Brain pericyte (primary cell): Measurements from ENCODE around the gene ATP5F1B.
"Not testable (repeated sequence)": the region's sequence is repeated elsewhere in the genome, so short reads cannot be mapped to it uniquely, and the experiment has no call there.

Experiments
- DNase-seq: peaks from one replicate; pipeline ENCODE4 v3.0.0-alpha.2; 2012; ENCODE audit warnings: low read depth, low spot score

Gene ATP5F1B

DNA sequence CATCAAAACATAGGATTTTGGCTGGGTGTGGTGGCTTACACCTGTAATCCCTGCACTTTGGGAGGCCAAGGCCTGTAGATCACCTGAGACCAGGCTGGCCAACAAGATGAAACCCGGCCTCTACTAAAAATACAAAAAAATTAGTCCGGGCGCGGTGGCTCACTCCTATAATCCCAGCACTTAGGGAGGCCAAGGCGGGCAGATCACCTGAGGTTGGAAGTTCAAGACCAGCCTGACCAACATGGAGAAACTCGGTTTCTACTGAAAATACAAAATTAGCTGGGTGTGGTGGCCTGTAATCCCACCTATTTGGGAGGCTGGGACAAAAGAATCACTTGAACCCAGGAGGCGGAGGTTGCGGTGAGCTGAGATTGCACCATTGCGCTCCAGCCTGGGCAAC is 2.2 kb upstream of the ATP5F1B start:
- DNase-seq: not testable (repeated sequence)

DNA sequence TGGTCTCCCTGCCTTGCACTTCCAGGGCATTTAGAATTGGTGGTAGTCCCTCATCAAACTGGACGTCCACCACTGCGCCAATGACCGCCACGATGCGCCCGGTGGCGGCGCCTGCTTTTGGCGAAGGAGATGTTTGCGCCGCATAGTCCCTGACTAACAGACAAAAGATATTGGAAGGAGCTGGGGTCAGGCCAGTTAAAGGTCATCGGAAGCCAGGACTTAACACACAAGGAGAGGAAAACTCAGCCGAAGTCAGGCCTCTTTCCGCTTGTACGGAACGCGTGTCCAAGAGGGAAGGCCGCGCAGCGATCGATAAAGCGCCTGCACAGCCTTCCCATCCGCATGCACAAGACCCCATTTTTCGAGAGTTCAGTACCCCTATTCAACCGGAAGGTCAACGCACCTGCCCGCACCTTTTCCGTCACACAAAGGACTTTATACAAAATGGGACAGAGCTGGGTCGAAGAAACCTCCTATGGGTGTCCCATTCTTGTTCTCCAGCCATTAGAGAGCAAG is 525 bp downstream of the ATP5F1B start:
- no peak for DNase-seq

DNA sequence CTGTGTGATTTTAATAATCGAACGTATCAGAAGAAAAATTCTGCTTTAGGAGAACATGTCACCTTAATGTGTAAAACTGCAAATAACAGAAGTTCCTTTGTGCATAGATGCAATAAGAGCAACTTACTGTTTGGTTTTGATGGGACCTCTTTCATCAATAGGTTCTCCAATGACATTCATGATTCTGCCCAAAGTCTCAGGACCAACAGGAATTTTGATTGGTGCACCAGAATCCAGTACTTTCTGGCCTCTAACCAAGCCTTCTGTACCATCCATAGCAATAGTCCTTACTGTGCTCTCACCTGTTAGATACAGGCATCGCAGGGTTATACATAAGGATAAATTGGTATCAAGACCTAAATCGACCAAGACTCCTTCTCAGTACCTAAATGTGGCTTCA is 1.1 kb downstream of the ATP5F1B start:
- DNase-seq: no peak

DNA sequence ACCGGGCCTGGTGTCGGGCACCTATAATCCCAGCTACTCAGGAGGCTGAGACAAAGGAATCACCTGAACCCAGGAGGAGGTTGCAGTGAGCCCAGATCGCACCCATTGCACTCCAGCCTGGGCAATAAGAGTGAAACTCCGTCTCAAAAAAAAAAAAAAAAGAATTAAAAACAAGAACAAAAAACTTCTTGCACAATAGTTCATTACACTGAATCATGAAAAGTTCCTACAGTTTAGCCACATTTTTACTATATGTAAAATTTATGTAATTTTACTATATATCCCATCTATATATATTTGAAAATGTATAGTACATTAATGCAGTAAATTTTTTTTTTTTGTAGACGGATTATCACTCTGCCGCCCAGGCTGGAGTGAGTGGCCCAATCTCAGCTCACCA is 4.6 kb downstream of the ATP5F1B start:
- no peak for DNase-seq

DNA sequence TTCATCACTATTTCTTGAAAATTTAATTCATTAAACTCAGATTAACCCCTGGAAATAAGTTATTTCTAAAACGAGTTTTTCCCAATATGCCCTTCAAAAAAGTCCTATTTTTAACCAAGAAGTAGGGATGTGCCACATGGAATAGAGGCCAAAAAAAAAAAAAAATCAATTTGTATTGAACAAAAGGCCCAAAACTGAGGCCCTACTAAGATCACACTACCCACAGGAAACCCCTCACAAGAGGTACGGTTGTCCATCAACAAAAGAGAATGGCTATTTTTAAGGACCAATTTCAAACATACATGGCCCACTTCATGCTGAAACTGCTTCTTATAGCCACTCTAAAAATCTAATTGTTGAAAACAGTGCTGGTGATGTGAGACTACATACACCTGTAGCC is 8.2 kb downstream of the ATP5F1B start:
- no peak for DNase-seq

DNA sequence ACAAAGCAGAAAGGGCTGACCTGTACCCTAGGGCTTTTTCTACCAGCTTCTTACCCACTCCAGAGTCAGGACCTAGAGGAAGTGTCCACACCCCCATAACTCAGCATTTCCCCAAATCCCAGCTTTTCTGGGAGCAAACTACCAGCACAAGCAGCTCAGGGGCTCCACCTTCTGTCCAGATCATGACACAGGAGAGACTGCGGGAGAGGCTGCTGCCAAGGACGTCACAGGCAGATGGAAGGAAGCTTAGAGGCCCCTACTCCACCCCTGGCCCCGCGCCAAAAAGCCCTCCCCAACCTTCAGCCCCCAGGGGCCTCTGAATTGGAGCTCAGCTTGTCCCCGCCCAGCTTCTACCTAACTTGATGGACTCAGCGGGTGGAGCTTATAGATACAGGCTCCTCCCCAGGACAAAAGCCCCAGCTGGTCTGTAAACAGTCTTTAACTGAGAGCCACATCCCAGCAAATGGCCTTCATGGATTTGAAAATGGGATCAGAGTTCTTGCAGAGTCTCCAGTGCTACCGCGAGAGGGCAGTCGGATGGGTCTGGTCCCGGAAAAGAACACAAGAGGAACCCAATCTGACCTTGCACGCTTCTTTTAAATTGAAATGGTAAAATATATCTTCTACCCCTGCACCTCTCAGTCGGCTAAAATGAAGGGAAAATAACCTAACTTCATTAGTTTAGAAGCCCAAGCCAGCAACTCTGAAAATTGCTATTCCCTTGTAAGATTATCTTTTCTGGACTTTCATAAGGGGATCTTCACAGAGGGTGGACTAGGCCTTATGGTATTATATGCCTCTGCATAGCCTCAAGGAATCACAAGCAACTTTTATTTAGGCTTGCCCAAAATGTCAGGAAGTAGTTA is 8.9 kb downstream of the ATP5F1B start:
- DNase-seq: peak; percentile 98

DNA sequence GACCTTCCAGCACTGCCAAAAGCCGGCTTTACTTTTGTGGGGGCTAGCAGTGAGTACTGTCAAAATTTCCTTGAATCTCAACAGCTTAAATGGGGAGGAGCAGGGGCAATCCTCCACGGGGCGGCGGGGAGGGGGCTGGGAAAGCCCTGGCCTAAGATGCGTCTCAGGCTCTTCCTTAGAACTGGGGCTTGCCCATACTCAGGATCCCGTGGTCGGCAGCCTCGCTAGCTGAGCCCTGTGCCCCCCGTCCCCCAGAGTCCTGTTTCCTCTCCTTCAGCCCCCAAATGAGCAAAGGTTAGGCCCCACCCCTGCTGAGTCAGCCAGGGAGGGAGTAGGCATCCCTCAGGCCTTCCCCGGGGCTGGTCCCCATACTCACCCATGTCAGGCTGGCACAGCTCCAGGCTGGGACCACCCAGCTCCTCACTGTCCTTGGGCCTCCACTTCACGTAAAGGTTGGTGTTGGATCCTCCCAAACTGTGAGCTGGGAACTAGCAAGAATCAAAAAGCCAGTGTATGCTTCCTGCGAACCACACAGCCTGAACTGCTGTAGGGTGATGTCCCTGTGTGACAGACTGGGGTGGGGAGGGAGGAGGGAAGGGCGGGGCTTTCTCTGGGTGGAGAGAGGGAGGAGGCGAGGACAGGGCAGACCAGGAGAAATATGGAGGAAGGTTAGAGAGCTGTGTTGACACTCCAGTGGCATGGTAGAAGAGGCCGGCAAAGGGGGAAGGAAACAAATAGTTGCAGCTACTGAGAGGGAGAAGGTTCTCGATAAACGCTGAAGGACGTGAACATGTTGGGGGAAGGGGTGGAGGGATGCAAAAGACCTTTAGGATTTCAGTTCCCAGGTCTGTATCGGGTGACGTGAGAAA is 9.7 kb downstream of the ATP5F1B start:
- no peak for DNase-seq

DNA sequence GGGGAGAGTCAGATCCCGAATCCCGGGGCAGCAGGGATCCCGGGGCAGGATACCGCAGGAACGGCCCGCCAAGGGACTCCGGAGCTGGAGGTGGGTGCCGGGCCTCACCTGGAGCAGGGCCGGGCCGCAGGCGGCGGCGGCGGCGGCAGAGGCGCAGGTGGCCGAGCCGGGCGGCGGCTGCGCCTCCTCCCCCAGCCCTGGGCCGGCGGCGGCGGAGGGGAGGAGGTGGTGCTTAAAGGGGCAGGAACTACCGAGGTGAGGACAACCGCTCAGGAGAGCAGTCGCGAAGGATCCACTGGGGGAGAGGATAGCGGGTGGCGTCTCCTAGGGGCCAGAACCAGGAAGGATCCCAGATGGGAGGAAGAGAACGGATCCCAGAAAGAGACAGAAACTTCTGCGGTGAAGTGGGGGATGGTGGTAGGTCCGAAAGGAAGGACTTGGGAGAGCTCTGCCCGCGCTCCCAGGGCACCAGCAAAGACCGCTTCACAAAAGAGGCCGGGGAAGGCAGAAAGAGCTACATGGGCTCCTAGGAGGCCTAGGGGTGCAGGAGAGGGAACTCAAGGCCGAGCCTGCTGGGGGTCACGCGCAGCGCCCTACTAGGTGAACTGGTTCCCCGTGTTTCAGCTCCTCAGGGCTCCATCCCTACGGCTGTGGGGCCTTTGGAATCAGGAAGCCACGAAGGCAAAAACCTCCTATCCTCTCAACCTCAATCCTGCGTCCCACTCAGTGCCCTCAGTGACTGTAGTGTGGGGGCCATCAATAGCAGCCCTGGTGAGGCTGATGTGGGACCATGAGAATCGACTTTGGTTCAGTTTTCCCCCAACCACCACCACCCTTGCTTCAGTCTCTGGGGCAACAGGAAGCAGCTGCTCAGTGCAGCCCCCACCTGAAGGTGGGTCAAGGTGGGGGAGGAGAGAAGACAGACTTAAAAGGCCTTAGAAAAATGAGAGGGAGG is 10.7 kb downstream of the ATP5F1B start:
- DNase-seq: no peak

DNA sequence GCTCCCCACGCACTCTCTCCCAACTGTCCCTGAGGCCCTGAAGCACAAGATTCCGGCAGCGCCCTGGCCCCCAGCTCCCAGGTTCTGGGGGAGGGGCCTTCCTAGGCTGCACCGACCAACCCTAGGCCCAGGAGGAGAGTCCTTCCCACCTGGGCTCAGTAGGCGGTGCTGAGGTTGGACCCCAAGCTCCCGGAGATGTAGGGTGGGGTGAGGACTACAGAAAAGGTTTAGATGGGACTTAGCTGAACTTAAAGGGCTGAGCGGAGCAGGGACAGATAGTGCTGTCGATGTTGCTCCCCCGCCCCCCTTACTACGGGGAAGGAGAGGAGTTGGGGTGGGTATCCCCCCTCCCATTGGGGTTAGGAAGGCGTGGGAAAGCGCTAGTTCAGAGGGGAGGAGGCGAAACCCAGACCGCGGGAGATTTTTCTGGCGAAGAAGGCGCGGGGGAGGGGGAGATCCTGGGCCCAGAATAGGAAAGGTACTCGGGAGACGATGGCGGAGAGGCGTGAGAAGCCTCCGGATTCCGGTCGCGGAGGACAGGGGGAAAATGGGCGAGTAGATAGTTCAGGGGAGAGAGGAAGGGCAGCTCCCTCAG is 11.4 kb downstream of the ATP5F1B start:
- no peak for DNase-seq

DNA sequence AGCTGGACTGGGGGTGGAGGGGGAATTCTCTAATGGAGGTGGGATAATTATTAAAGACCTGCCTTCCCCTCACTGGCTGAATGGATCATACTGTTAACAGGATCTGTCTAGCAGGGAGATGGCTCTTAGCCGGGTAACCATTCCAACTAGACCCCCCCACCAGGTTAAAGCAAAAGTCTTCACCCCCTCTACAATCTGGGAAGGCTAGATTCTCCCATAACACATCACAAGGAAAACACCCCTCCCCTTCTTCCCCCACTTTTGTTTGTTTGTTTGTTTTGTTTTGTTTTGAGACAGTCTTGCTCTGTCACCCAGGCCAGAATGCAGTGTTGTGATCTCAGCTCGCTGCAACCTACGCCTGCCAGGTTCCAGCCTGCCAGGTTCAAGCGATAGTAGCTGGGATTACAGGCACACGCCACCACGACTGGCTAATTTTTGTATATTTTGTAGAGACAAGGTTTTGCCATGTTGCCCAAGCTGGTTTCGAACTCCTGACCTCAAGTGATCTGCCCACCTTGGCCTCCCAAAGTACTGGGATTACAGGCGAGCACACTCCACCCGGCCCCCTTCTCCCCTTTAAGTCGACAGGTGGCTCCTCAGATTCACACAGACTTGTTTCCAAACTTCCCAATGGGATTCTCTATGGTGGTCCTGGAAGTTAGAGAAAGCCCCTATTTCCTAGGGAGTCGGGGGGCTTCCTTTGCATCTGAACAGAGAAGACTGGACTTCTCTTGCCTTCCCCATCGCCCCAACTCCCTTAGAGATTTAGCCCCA is 12.1 kb downstream of the ATP5F1B start:
- no peak for DNase-seq

DNA sequence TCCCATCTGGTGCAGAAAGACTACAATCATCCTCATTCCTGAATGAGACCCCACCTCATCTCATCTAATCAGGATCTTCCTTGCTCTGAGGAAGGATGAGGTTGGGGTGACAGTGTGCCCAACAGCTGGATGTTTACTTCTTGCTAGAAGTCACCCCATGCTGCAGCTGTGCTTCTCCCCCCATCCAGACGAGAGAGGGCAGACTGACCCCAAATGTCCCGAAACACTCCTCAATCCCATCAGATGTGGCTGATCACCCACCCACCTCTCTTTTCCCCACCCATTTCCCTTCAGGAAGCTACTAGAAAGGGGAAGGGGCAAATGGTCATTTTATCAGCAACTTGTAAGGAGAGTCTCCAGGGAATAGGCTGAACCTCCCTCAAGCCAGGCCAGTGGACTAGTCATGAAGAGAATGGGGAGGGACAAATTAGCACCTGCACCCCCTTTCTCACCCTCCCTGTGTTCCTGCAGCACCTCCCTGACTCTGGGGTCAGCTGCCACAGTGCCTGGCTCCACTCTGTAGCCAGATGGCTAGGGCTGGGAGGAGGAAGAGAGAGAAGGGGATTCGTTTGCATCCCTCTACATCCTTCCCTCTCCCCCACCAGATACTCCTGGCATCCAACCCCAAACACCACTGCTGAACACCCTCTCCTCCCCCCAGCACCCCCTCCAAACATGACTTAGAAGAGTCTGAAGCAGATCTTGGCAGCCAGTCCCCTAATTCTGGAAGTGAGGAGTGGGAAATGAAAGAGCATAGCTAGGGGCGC is 12.9 kb downstream of the ATP5F1B start:
- DNase-seq: no peak

DNA sequence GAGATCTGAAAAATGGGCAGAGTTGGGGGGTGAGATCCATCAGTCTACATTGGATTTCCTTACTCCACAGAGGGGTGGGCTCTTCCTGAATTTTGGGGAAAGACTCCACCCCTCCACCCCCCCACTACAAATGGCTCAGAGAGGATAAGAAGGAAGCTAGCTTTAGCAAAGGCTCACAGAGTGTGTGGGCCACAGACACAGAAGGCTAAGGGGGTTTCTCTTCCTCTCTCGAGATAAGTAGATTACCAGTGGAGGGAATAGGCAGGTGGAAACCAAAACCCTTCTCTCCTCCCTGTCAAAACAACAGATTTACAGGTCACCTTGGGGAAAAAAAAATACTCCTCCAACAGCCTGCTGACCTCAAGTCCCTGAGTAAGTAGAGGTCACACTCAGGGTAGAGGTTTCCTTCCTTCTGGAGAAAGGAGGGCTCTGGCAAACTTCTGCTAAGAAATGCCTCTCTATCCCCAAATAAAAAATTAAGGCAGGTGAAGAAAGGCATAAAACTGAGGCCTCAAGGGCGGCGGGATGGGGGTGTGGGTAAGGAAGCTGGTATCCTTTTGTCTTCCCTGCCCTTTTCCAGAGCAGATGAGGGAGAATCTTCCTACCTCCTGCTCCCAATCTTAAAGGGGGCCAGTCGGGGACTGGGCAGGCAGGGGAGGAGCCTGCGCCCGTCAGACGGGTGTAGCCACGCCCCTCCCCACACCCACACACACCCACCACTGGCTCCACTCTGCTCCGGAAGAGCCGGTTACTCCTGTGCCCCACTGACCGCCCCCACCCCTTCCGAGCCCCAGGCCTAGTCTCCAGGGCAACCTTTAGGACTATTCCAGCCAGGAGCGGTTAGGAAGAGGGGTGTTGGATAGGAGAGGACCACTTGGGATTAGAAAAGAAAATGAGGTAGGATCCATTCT is 13.7 kb downstream of the ATP5F1B start:
- no peak for DNase-seq

DNA sequence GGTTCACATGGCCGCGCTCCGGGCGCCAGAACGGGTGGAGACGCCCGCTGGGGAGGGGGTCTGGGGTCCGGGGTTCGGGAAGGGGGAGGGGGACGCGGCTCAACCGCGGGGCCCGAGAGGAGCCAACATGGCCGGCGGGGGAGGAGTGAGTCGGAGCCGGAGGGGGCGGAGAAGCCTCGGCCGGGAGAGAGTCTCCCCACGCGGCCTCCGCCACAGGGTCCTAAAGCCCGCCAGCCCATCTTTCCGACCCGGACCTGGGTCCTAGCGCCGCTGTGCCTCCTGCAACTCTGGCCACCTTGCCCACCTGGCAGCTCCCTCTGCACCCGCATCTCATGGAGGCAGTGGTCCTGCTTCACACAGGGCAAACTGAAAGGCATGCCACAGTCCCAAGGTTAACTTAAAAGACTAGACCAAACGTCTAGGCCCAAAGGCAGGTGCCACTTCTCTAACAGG is 15.6 kb downstream of the ATP5F1B start, which contains the start of gene BAZ2A:
BAZ2A (minus strand) TSS at position 147 of the 453 bp plus-strand sequence. CDS start 12,796 bp downstream, outside the sequence.
- DNase-seq: no peak

DNA sequence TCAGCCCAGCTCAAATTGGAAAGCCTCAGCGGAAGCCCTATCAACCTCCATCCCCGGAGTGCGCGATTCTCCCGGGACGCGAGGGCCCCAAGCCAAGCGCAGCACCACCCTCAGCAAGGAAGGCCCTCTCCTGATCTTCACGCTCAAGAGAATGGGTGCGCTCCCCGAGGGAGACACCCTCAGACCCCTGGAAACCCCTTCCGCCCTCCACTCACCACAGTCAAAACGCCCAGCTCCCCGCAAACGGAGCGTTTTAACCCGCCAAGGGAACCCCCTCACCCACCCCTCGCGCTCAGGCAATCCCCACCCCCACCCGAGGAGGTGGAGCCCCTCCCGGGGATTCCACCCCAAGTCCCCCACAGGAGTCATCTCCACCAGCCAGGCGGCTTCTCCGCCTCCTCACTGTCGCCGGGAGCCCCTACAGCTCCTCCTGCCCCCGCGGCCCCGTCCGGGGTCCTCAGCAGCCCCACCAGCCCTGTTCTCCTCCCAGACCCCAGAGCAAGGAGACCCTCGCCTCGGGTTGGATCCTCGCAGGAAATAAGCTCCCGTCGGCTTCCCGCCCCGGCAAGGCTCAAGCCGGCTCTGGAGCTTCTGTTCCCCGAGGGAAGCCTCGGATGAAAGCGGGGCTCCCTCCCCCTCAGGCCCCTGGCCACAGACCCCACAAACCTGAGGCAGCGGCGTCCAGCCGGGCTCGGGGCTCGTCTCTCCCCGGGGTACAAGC is 16.2 kb downstream of the ATP5F1B start:
- no peak for DNase-seq

DNA sequence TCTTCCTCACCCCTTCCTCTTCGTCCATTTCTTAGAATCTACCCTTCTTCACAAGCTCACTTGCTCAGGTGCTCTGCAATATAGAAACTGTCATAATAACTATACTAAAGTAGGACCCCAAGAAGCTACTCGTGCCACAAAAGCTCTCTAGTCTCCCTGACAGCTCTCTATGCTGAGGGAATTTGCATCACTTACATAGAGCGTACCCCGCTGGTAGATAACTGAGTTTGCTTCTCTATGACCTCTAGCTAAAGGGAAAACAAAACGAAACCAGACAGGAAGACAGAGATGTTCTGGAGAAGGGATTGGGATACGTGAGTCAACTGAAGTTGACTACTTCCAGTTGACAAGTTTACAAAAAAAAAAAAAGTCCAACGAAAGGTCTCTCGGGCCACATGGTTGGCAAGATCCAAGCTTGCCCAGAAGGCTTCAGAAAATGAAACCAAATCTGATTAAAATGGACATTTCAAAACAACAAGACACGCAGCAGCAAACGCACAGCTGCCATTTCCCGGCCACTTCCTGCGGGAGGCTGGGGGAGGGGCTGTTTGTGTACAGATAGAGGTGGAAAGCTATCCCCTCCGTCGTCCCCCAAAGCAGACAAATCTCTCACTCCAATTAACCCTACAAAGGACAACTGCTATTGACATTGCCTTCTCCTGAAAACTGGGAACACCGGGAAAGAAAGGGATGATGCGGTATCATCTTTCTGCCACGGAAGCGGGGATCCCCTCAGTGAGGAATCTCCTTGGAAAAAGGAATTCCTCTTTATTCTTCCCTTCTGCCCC is 16.9 kb downstream of the ATP5F1B start:
- no peak for DNase-seq

DNA sequence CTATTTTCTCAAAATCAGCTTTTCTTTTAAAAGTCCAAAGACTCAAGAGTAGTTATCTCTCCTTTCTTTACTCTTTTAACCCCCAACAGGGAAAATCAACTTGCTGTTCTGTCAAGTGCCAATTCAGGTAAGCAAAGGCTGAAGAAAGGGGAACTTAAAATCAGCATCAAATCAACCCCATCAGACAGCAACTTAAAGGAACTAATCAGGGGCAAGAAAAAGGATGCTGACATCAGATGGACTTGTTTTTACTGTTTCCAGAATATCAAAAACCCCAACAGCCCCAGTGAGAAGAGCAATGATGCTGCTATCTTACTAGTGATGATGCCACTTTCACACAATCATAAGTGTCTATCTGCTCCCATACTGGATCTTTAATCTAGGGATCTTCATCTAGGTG is 19.1 kb downstream of the ATP5F1B start:
- no peak for DNase-seq

DNA sequence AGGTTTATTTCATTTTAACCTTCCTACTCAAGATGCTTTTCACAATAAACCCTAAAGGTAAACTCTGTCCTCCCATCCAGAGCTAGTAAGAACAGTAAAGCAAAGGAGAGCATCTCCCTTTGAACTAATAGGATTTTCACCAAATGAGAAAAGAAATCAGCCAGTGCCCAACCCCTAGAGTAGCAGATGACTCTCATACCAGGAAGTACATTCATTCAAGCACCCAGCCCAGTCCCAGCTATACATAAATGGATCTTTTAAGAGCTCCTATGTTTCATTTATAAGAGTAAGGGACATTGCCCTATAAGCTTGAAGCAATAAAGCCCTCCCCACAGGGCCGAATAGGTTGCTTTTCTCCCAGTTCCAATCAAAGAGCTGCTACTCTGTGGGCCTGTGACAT is 23.2 kb downstream of the ATP5F1B start:
- no peak for DNase-seq
